Measurements from ENCODE around the gene ITFG1.
"Not testable (repeated sequence)": the region's sequence is repeated elsewhere in the genome, so short reads cannot be mapped to it uniquely, and the experiment has no call there.

The ITFG1 gene

GRCh38 chr16:47197536-47198179, 263.2 kb downstream of the ITFG1 start:
- Histone ChIP-seq H3K9ac (ENCODE audit: low read length in 2 of 2) (no peak overlapping the region), H3K27me3 (ENCODE audit: control insufficient read depth in 1 of 2, insufficient read depth in 2 of 2, low read length in 2 of 2) (no peaks in the 10 kb centered on the region), H3K36me3 (ENCODE audit: control insufficient read depth in 2 of 2, insufficient read depth in 2 of 2, low read length in 2 of 2) (no peaks in the 10 kb centered on the region), H3K4me1 (ENCODE audit: control insufficient read depth, insufficient read depth, low read length) (no peaks in the 10 kb centered on the region), H3K27ac (ENCODE audit: low read length) (no peak overlapping the region), H3K4me3 (ENCODE audit: low read length in 2 of 2) (no peak overlapping the region), H3K9me3 (ENCODE audit: control insufficient read depth in 2 of 2, low read length in 2 of 2) (no peaks in the 10 kb centered on the region)

GRCh38 chr16:47196457-47196856, 264.4 kb downstream of the ITFG1 start:
- Histone ChIP-seq H3K9me3 (ENCODE audit: control insufficient read depth in 2 of 2, low read length in 2 of 2) (no peaks in the 10 kb centered on the region), H3K36me3 (ENCODE audit: control insufficient read depth in 2 of 2, insufficient read depth in 2 of 2, low read length in 2 of 2) (no peaks in the 10 kb centered on the region), H3K27ac (ENCODE audit: low read length) (no peak overlapping the region), H3K9ac (ENCODE audit: low read length in 2 of 2) (no peak overlapping the region), H3K4me3 (ENCODE audit: low read length in 2 of 2) (no peak overlapping the region), H3K27me3 (ENCODE audit: control insufficient read depth in 1 of 2, insufficient read depth in 2 of 2, low read length in 2 of 2) (no peaks in the 10 kb centered on the region), H3K4me1 (ENCODE audit: control insufficient read depth, insufficient read depth, low read length) (no peaks in the 10 kb centered on the region)

GRCh38 chr16:47182318-47182717, 278.5 kb downstream of the ITFG1 start:
- H3K9me3 ChIP-seq (ENCODE audit: control insufficient read depth in 2 of 2, low read length in 2 of 2): no peaks in the 10 kb centered on the region
- H3K27me3 ChIP-seq (ENCODE audit: control insufficient read depth in 1 of 2, insufficient read depth in 2 of 2, low read length in 2 of 2): no peaks in the 10 kb centered on the region

GRCh38 chr16:47181066-47181465, 279.8 kb downstream of the ITFG1 start:
- H3K9ac ChIP-seq (ENCODE audit: low read length in 2 of 2): not testable (repeated sequence)

More at GRCh38 chr16:47182318-47182717, 278.5 kb downstream of the ITFG1 start:
- H3K36me3 ChIP-seq (ENCODE audit: control insufficient read depth in 2 of 2, insufficient read depth in 2 of 2, low read length in 2 of 2): no peaks in the 10 kb centered on the region
- H3K27ac ChIP-seq (ENCODE audit: low read length): no peak overlapping the region
- H3K9ac ChIP-seq (ENCODE audit: low read length in 2 of 2): no peak overlapping the region
- H3K4me1 ChIP-seq (ENCODE audit: control insufficient read depth, insufficient read depth, low read length): no peaks in the 10 kb centered on the region
- H3K4me3 ChIP-seq (ENCODE audit: low read length in 2 of 2): no peak overlapping the region

GRCh38 chr16:47180073-47180472, 280.8 kb downstream of the ITFG1 start:
- Histone ChIP-seq H3K9me3 (ENCODE audit: control insufficient read depth in 2 of 2, low read length in 2 of 2) (no peaks in the 10 kb centered on the region), H3K27ac (ENCODE audit: low read length) (no peak overlapping the region), H3K9ac (ENCODE audit: low read length in 2 of 2) (no peak overlapping the region), H3K36me3 (ENCODE audit: control insufficient read depth in 2 of 2, insufficient read depth in 2 of 2, low read length in 2 of 2) (no peaks in the 10 kb centered on the region), H3K4me1 (ENCODE audit: control insufficient read depth, insufficient read depth, low read length) (no peaks in the 10 kb centered on the region), H3K4me3 (ENCODE audit: low read length in 2 of 2) (no peak overlapping the region), H3K27me3 (ENCODE audit: control insufficient read depth in 1 of 2, insufficient read depth in 2 of 2, low read length in 2 of 2) (no peaks in the 10 kb centered on the region)

More at GRCh38 chr16:47181066-47181465, 279.8 kb downstream of the ITFG1 start:
- not testable (repeated sequence) for H3K4me1 ChIP-seq (ENCODE audit: control insufficient read depth, insufficient read depth, low read length); H3K27ac ChIP-seq (ENCODE audit: low read length); H3K4me3 ChIP-seq (ENCODE audit: low read length in 2 of 2); H3K36me3 ChIP-seq (ENCODE audit: control insufficient read depth in 2 of 2, insufficient read depth in 2 of 2, low read length in 2 of 2); H3K9me3 ChIP-seq (ENCODE audit: control insufficient read depth in 2 of 2, low read length in 2 of 2); H3K27me3 ChIP-seq (ENCODE audit: control insufficient read depth in 1 of 2, insufficient read depth in 2 of 2, low read length in 2 of 2)

GRCh38 chr16:47175152-47175551, 285.7 kb downstream of the ITFG1 start:
- Histone ChIP-seq H3K9me3 (ENCODE audit: control insufficient read depth in 2 of 2, low read length in 2 of 2) (no peaks in the 10 kb centered on the region), H3K4me1 (ENCODE audit: control insufficient read depth, insufficient read depth, low read length) (no peaks in the 10 kb centered on the region), H3K4me3 (ENCODE audit: low read length in 2 of 2) (no peak overlapping the region), H3K36me3 (ENCODE audit: control insufficient read depth in 2 of 2, insufficient read depth in 2 of 2, low read length in 2 of 2) (no peaks in the 10 kb centered on the region), H3K9ac (ENCODE audit: low read length in 2 of 2) (no peak overlapping the region), H3K27me3 (ENCODE audit: control insufficient read depth in 1 of 2, insufficient read depth in 2 of 2, low read length in 2 of 2) (no peaks in the 10 kb centered on the region), H3K27ac (ENCODE audit: low read length) (no peak overlapping the region)

GRCh38 chr16:47162670-47163420, 298.0 kb downstream of the ITFG1 start:
- Histone ChIP-seq H3K27me3 (ENCODE audit: control insufficient read depth in 1 of 2, insufficient read depth in 2 of 2, low read length in 2 of 2) (no peaks in the 10 kb centered on the region), H3K4me3 (ENCODE audit: low read length in 2 of 2) (no peak overlapping the region), H3K36me3 (ENCODE audit: control insufficient read depth in 2 of 2, insufficient read depth in 2 of 2, low read length in 2 of 2) (peaks cover 0 to 2% of the 10 kb centered on the region in 2 donors), H3K4me1 (ENCODE audit: control insufficient read depth, insufficient read depth, low read length) (no peaks in the 10 kb centered on the region), H3K9me3 (ENCODE audit: control insufficient read depth in 2 of 2, low read length in 2 of 2) (no peaks in the 10 kb centered on the region), H3K9ac (ENCODE audit: low read length in 2 of 2) (no peak overlapping the region), H3K27ac (ENCODE audit: low read length) (no peak overlapping the region)

GRCh38 chr16:47161464-47161863, 299.4 kb downstream of the ITFG1 start:
- no peaks in the 10 kb centered on the region for H3K4me1 ChIP-seq (ENCODE audit: control insufficient read depth, insufficient read depth, low read length)
- no peaks in the 10 kb centered on the region for H3K27me3 ChIP-seq (ENCODE audit: control insufficient read depth in 1 of 2, insufficient read depth in 2 of 2, low read length in 2 of 2)
- no peak overlapping the region for H3K27ac ChIP-seq (ENCODE audit: low read length)
- H3K9me3 ChIP-seq (ENCODE audit: control insufficient read depth in 2 of 2, low read length in 2 of 2): no peaks in the 10 kb centered on the region
- peaks cover 8 to 11% of the 10 kb centered on the region in 2 donors for H3K36me3 ChIP-seq (ENCODE audit: control insufficient read depth in 2 of 2, insufficient read depth in 2 of 2, low read length in 2 of 2)
- no peak overlapping the region for H3K4me3 ChIP-seq (ENCODE audit: low read length in 2 of 2)
- no peak overlapping the region for H3K9ac ChIP-seq (ENCODE audit: low read length in 2 of 2)

GRCh38 chr16:47160422-47160821, 300.4 kb downstream of the ITFG1 start:
- Histone ChIP-seq H3K27me3 (ENCODE audit: control insufficient read depth in 1 of 2, insufficient read depth in 2 of 2, low read length in 2 of 2) (no peaks in the 10 kb centered on the region), H3K36me3 (ENCODE audit: control insufficient read depth in 2 of 2, insufficient read depth in 2 of 2, low read length in 2 of 2) (peaks cover 8 to 11% of the 10 kb centered on the region in 2 donors), H3K4me1 (ENCODE audit: control insufficient read depth, insufficient read depth, low read length) (no peaks in the 10 kb centered on the region), H3K9me3 (ENCODE audit: control insufficient read depth in 2 of 2, low read length in 2 of 2) (no peaks in the 10 kb centered on the region), H3K9ac (ENCODE audit: low read length in 2 of 2) (no peak overlapping the region), H3K27ac (ENCODE audit: low read length) (no peak overlapping the region), H3K4me3 (ENCODE audit: low read length in 2 of 2) (no peak overlapping the region)

- H3K27ac ChIP-seq (ENCODE audit: low read length): no peak overlapping the region
- no peaks in the 10 kb centered on the region for H3K27me3 ChIP-seq (ENCODE audit: control insufficient read depth in 1 of 2, insufficient read depth in 2 of 2, low read length in 2 of 2)
- H3K9ac ChIP-seq (ENCODE audit: low read length in 2 of 2): no peak overlapping the region
- peaks cover 8 to 12% of the 10 kb centered on the region in 2 donors for H3K36me3 ChIP-seq (ENCODE audit: control insufficient read depth in 2 of 2, insufficient read depth in 2 of 2, low read length in 2 of 2)
- H3K4me1 ChIP-seq (ENCODE audit: control insufficient read depth, insufficient read depth, low read length): no peaks in the 10 kb centered on the region
- no peaks in the 10 kb centered on the region for H3K9me3 ChIP-seq (ENCODE audit: control insufficient read depth in 2 of 2, low read length in 2 of 2)
- H3K4me3 ChIP-seq (ENCODE audit: low read length in 2 of 2): no peak overlapping the region
Observed at GRCh38 chr16:47158992-47159391, 301.9 kb downstream of the ITFG1 start.

- no peaks in the 10 kb centered on the region for H3K27me3 ChIP-seq (ENCODE audit: control insufficient read depth in 1 of 2, insufficient read depth in 2 of 2, low read length in 2 of 2)
- no peak overlapping the region for H3K4me3 ChIP-seq (ENCODE audit: low read length in 2 of 2)
- H3K9ac ChIP-seq (ENCODE audit: low read length in 2 of 2): no peak overlapping the region
- H3K9me3 ChIP-seq (ENCODE audit: control insufficient read depth in 2 of 2, low read length in 2 of 2): no peaks in the 10 kb centered on the region
- peaks cover 8 to 17% of the 10 kb centered on the region in 2 donors for H3K36me3 ChIP-seq (ENCODE audit: control insufficient read depth in 2 of 2, insufficient read depth in 2 of 2, low read length in 2 of 2)
- no peaks in the 10 kb centered on the region for H3K4me1 ChIP-seq (ENCODE audit: control insufficient read depth, insufficient read depth, low read length)
- no peak overlapping the region for H3K27ac ChIP-seq (ENCODE audit: low read length)
Observed at GRCh38 chr16:47156680-47157215, 304.1 kb downstream of the ITFG1 start.

All from stomach smooth muscle (tissue), 2 donors.